Stomach (tissue), 9 donors: ENCODE results near the gene ZNF423. TPM values are rescaled to one million over a fixed set of nuclear protein-coding genes. Genes with fewer than 3 reads are reported as not detected.

Source experiments
- DNase-seq, 2 donors: peaks; one replicate each; pipeline versions ENCODE4 v3.0.0 to v3.0.0-alpha.2; 2013 to 2019
- H3K27ac ChIP-seq, 5 donors: fragments of 200-600 bp in 4 of 5; sonication (generic) in 4 of 5; one replicate each; pipeline ENCODE4 v1.5.1; 2013 to 2019; ENCODE audit warnings: mild to moderate bottlenecking in 1 of 5, moderate library complexity in 1 of 5
- H3K27me3 ChIP-seq, 3 donors: fragments of 200-600 bp; sonication (generic); one replicate each; pipeline ENCODE4 v1.5.1; 2017 to 2019; ENCODE audit warnings: mixed run types in 1 of 3
- H3K36me3 ChIP-seq, 4 donors: fragments of 200-600 bp; sonication (generic); 1 replicate in 3 of 4; 2 replicates in 1 of 4; pipeline ENCODE4 v1.5.1; 2016 to 2019
- H3K4me1 ChIP-seq, 4 donors: fragments of 200-600 bp; sonication (generic); one replicate each; pipeline ENCODE4 v1.5.1; 2016 to 2019
- H3K4me3 ChIP-seq, 4 donors: fragments of 200-600 bp; sonication (generic) in 3 of 4; one replicate each; pipeline ENCODE4 v1.5.1; 2016 to 2019; ENCODE audit warnings: mild to moderate bottlenecking in 1 of 4
- H3K9me3 ChIP-seq, 4 donors: fragments of 200-600 bp; sonication (generic); one replicate each; pipeline ENCODE4 v1.5.1; 2016 to 2019
- EP300 ChIP-seq: sonication (generic); formaldehyde crosslinking; IDR thresholded peaks from one replicate; pipeline ENCODE4 v1.6.1; 2017; ENCODE audit warnings: antibody characterized with exemption
- POLR2A ChIP-seq, 4 donors: fragments of 450-650 bp; IDR thresholded peaks; one replicate each; pipeline ENCODE4 v1.6.1; 2016; ENCODE audit warnings: antibody characterized with exemption in 4 of 4, control low read depth in 2 of 4, mild to moderate bottlenecking in 1 of 4, moderate library complexity in 1 of 4
- POLR2AphosphoS5 ChIP-seq, 3 donors: sonication (generic); formaldehyde crosslinking; IDR thresholded peaks; one replicate each; pipeline ENCODE4 v1.6.1; 2016; ENCODE audit warnings: antibody characterized with exemption in 3 of 3
- WGBS, 5 donors: extraction: QIAGEN DNeasy Blood & Tissue Kit in 3 of 5; methylation state at CpG; one replicate each; pipeline versions ENCODE4 v1.1.5 to v1.1.7; 2013 to 2018; 5-methylcytosine and 5-hydroxymethylcytosine counted together
- intact Hi-C: fragments of 100-400 bp; cut with DNase I; formaldehyde crosslinking; loops from one replicate; pipeline ENCODE4 v1.15.1; 2023; ENCODE audit warnings: low total_unique reads
- polyA plus RNA-seq, 3 donors: library from polyadenylated mRNA; stranded (reverse); fragments of 200-250 nt; gene quantifications; one replicate each; pipeline ENCODE4 v1.2.3, GENCODE V29; 2013
- total RNA-seq, 5 donors: library from RNA; depleted of rRNA; stranded (reverse); fragments of >200 nt; gene quantifications; one replicate each; pipeline versions ENCODE4 v1.1.0 to v1.2.3, GENCODE V29; 2014 to 2016
- TF ChIP-seq, protein P1 (sequence below), 7 experiments: fragments of 450-650 bp in 4 of 7; fragments of 200-600 bp in 3 of 7; sonication (generic) in 3 of 7; IDR thresholded peaks; one replicate each; pipeline ENCODE4 v1.5.1; 2016 to 2019; ENCODE audit warnings: antibody characterized with exemption in 7 of 7, control low read depth in 2 of 7, mild to moderate bottlenecking in 1 of 7
- donor health status: healthy with polysubstance abuse.
- donor health status: Bipolar disorder and iron deficiency.
- donor health status: healthy.

Gene ZNF423
- total and polyA plus RNA-seq, 8 donors, result 0.29 to 3.5 (median 1.0) TPM

DNA sequence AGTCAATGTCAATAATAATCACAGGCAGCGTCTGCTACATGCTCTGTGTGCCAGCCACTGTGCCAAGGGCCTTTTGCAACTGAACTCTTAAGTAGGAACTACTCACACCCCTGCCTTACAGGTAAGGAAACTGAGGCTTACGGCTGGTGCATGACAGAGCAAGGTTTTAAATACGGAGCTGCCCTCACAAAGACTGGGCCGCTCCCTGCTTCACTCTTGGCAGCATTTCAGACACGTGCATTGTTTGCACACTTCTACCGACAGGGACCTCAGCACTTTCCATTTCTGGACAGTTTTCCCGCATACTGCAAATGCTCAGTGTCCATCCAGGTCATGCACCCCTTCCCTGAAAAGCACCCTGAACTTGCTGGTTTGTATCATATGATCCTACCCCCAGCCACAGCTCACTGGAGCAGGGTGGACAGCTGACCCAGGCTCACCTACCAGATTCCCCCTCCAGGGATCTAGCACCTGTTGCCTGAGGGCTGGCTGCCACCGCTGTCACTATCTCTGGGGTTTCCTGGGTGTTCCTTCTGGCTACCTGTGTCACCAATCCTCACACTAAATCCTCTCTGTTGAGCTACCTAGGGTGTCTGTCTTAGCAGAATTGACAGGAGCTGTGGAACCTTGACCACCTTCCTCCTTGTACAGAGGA is 339.4 kb downstream of the ZNF423 start:
- no peak overlapping the region for H3K27ac ChIP-seq
- H3K4me3 ChIP-seq, result no peak overlapping the region
- 37 to 61% (median 39%) methylated on average over 8 of the region's 8 CpGs for WGBS, 5 donors
- no peaks in the 10 kb centered on the region for H3K36me3 ChIP-seq
- TF ChIP-seq POLR2A (IDR thresholded peaks at IDR 0.05) (no peak), POLR2AphosphoS5 (IDR thresholded peaks at IDR 0.05) (no peak), EP300 (no peak)
- TF ChIP-seq, protein P1, sequence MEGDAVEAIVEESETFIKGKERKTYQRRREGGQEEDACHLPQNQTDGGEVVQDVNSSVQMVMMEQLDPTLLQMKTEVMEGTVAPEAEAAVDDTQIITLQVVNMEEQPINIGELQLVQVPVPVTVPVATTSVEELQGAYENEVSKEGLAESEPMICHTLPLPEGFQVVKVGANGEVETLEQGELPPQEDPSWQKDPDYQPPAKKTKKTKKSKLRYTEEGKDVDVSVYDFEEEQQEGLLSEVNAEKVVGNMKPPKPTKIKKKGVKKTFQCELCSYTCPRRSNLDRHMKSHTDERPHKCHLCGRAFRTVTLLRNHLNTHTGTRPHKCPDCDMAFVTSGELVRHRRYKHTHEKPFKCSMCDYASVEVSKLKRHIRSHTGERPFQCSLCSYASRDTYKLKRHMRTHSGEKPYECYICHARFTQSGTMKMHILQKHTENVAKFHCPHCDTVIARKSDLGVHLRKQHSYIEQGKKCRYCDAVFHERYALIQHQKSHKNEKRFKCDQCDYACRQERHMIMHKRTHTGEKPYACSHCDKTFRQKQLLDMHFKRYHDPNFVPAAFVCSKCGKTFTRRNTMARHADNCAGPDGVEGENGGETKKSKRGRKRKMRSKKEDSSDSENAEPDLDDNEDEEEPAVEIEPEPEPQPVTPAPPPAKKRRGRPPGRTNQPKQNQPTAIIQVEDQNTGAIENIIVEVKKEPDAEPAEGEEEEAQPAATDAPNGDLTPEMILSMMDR (IDR thresholded peaks at IDR 0.05), result no peak
- intact Hi-C loops, result no loop called here
- no peaks in the 10 kb centered on the region for H3K9me3 ChIP-seq
- H3K4me1 ChIP-seq, result peaks cover 0 to 16% (median 5%) of the 10 kb centered on the region in 4 donors
- H3K27me3 ChIP-seq, result no peaks in the 10 kb centered on the region
- DNase-seq, result no peak

DNA sequence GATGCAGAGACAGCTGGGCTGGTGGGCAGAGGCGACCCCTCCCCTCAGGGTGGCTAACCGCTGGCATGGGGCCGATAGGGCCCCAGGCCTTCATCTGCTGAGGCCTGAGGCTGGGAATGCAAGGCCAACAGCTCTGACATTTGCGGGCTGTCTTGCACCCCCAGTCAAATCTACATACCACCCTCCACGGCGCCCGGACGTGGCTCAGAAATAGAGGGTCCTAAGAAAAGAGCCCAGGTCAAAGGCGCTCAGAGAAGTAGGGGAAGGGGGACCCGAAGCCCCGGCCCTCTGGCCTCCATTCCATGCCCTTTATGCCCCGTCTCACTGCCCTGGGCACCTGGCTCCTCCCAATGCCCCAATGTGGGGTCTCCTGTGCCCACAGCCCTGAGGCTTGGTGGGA is 340.1 kb downstream of the ZNF423 start:
- intact Hi-C loops, result no loop called here
- no peaks in the 10 kb centered on the region for H3K36me3 ChIP-seq
- no peak for TF ChIP-seq EP300
- TF ChIP-seq POLR2AphosphoS5 (IDR thresholded peaks at IDR 0.05), result no peak
- TF ChIP-seq, protein P1 (IDR thresholded peaks at IDR 0.05), result no peak
- TF ChIP-seq POLR2A (IDR thresholded peaks at IDR 0.05), result no peak
- H3K27me3 ChIP-seq, result no peaks in the 10 kb centered on the region
- H3K4me3 ChIP-seq, result no peak overlapping the region
- no peak overlapping the region for H3K27ac ChIP-seq
- peaks cover 0 to 16% (median 5%) of the 10 kb centered on the region in 4 donors for H3K4me1 ChIP-seq
- 89 to 95% (median 93%) methylated on average over 10 to 12 of the region's 12 CpGs for WGBS, 5 donors
- no peak for DNase-seq
- no peaks in the 10 kb centered on the region for H3K9me3 ChIP-seq

DNA sequence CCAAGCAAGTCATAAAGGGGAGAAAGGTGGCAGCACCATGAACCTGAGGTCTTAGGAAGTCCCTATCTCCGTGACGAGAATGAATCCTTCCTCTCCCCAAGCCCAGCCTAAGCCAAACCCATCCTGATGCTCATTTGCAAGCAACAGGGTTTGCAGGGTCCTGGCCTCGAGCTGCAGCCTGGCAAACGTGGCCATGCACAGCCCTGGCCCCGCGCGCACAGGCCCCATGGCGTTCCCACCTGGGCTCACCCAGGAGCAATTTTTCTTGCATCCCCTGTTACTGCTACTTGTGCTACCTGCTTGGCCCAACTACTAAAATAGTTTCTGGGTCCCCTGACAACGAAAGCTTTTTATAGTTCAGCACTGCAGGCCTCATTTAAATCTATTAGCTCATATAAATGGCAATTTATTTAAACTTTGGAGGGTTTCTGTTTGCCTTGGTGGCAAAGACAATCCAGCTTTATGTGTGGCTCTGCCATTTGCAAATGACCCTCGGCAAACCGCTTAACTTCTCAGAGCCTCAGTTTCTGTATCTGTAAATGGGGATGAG is 340.8 kb downstream of the ZNF423 start:
- intact Hi-C loops, result no loop called here
- H3K36me3 ChIP-seq, result no peaks in the 10 kb centered on the region
- H3K27me3 ChIP-seq, result no peaks in the 10 kb centered on the region
- WGBS, 5 donors, result 82 to 90% (median 89%) methylated on average over 11 of the region's 11 CpGs
- H3K4me3 ChIP-seq, result no peak overlapping the region
- no peak for TF ChIP-seq EP300
- TF ChIP-seq POLR2AphosphoS5 (IDR thresholded peaks at IDR 0.05), result no peak
- TF ChIP-seq, protein P1 (IDR thresholded peaks at IDR 0.05), result no peak
- peaks cover 0 to 16% (median 5%) of the 10 kb centered on the region in 4 donors for H3K4me1 ChIP-seq
- H3K9me3 ChIP-seq, result no peaks in the 10 kb centered on the region
- no peak overlapping the region for H3K27ac ChIP-seq
- DNase-seq, result no peak

DNA sequence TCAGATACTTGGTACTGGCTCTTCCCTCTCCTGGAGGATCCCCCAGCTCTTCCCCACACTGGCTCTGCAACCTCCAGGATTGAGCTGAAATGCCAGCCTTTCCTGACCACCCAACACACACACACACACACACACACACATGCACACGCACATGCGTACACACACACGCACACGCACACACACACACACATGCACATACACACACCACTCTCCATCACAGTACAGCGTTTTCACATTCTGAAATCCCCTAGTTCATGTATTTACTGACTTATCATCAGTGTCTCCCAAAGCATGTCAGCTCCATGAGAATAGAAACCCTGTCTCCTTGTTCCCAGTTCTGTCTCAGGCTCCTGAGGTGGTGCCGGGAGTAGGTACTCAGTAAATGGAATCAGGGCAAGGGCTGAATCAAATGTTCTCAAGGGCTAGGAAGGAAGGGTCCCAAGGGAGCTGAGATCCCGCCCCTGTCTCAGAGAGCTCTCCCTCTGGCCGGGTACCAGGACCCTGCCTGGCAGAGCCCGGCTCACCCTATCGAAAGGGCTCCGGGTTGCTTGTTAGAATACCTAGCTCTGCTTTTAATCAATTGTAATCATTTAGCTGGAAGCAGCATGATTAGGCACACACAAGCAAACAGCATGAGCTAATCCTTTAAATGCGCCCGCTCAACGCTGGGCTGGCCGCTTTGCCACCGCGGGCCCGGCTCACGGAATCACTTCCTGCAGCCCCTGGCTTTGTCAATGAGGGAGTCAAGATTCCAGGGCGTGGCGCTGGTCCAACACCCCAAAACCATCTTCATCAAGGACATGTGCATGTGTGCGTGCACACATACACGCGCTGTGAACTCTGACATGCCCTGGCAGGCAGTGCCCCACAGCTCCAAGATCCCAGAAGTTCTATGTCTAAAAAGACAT is 341.6 kb downstream of the ZNF423 start:
- no peaks in the 10 kb centered on the region for H3K9me3 ChIP-seq
- DNase-seq, result peak; percentile 30 to 75
- WGBS, 5 donors, result 40 to 65% (median 49%) methylated on average over 18 to 24 of the region's 24 CpGs
- H3K36me3 ChIP-seq, result no peaks in the 10 kb centered on the region
- no peaks in the 10 kb centered on the region for H3K27me3 ChIP-seq
- H3K4me3 ChIP-seq, result no peak overlapping the region
- intact Hi-C loops, result no loop called here
- H3K27ac ChIP-seq, result no peak overlapping the region
- TF ChIP-seq, protein P1 (IDR thresholded peaks at IDR 0.05), result no peak
- TF ChIP-seq POLR2AphosphoS5 (IDR thresholded peaks at IDR 0.05) (no peak), POLR2A (IDR thresholded peaks at IDR 0.05) (no peak), EP300 (no peak)
- H3K4me1 ChIP-seq, result peaks cover 0 to 16% (median 5%) of the 10 kb centered on the region in 4 donors
